Caco-2 (cell line): ENCODE measurements around the gene DBF4B. TPM values are rescaled to one million over a fixed set of nuclear protein-coding genes. Genes with fewer than 3 reads are reported as not detected.
A peak's percentile ranks its signal among the peaks of the same experiment; 100 is the strongest.
"Not testable (repeated sequence)": the region's sequence is repeated elsewhere in the genome, so short reads cannot be mapped to it uniquely, and the experiment has no call there.

ENCODE experiments used
- BruUV-seq: library from RNA; stranded (reverse); fragments of 400-500 nt; replicated peaks from 2 replicates; lab custom pipeline; 2021; lab: Mats Ljungman, UMichigan
- CTCF ChIA-PET: fragments of 300-600 bp; sonication (Branson Sonifier 250); formaldehyde crosslinking; loops from one replicate; lab custom pipeline; 2022; ENCODE audit warnings: antibody characterized with exemption; lab: Charles Lee
- POLR2A ChIA-PET: fragments of 300-600 bp; sonication (Branson Sonifier 250); formaldehyde crosslinking; loops from one replicate; lab custom pipeline; 2022; ENCODE audit warnings: antibody characterized with exemption; lab: Charles Lee
- DNase-seq, 2 experiments: peaks; one replicate each; pipeline versions ENCODE4 v3.0.0 to v3.0.0-alpha.2; 2020 to 2022
- H3K27me3 ChIP-seq: replicated peaks from 2 replicates; pipeline ENCODE4 v1.6.0; 2011; ENCODE audit warnings: low read length; ENCODE audit not compliant: control insufficient read depth, insufficient read depth
- H3K36me3 ChIP-seq: 2 replicates; pipeline ENCODE4 v1.5.1; 2011; ENCODE audit warnings: low read length; ENCODE audit not compliant: control insufficient read depth, insufficient read depth
- H3K4me1 ChIP-seq: fragments of 250-450 bp; sonication (Bioruptor Pico); 2 replicates; pipeline ENCODE4 v1.5.1; 2020; ENCODE audit warnings: mild to moderate bottlenecking
- H3K4me3 ChIP-seq: 2 replicates; pipeline ENCODE4 v1.5.1; 2011; ENCODE audit warnings: low read depth, mild to moderate bottlenecking, control low read depth, low read length
- H3K9me3 ChIP-seq: fragments of 250-450 bp; sonication (Bioruptor Pico); 2 replicates; pipeline ENCODE4 v1.5.1; 2020; ENCODE audit warnings: mild to moderate bottlenecking, moderate library complexity
- H3K27ac Mint-ChIP-seq: one replicate; pipeline ENCODE4 v1.8.0; 2022; ENCODE audit warnings: mixed read lengths; ENCODE audit not compliant: unreplicated experiment
- H3K27me3 Mint-ChIP-seq: one replicate; pipeline ENCODE4 v1.8.0; 2022; ENCODE audit warnings: mixed read lengths; ENCODE audit not compliant: insufficient read depth, unreplicated experiment
- H3K36me3 Mint-ChIP-seq: one replicate; pipeline ENCODE4 v1.8.0; 2022; ENCODE audit warnings: mild to moderate bottlenecking, mixed read lengths; ENCODE audit not compliant: insufficient read depth, unreplicated experiment
- H3K4me1 Mint-ChIP-seq: one replicate; pipeline ENCODE4 v1.8.0; 2022; ENCODE audit warnings: low read depth, mixed read lengths; ENCODE audit not compliant: unreplicated experiment
- H3K4me3 Mint-ChIP-seq: one replicate; pipeline ENCODE4 v1.8.0; 2022; ENCODE audit warnings: mild to moderate bottlenecking, moderate library complexity, mixed read lengths; ENCODE audit not compliant: unreplicated experiment
- H3K9me3 Mint-ChIP-seq: one replicate; pipeline ENCODE4 v1.8.0; 2022; ENCODE audit warnings: mixed read lengths; ENCODE audit not compliant: unreplicated experiment
- intact Hi-C: fragments of 100-400 bp; cut with micrococcal nuclease; formaldehyde crosslinking; loops from one replicate; pipeline ENCODE4 v1.10.0; 2022; ENCODE audit not compliant: unreplicated experiment
- total RNA-seq: library from RNA; stranded (reverse); gene quantifications from 2 replicates; pipeline ENCODE4 v1.2.3, GENCODE V29; 2022
- TF ChIP-seq, protein P1 (sequence below), 2 experiments: fragments of 200-600 bp in 1 of 2; IDR thresholded peaks; 1 replicate in 1 of 2; 2 replicates in 1 of 2; pipeline versions ENCODE4 v1.5.1 to v1.8.0; 2011 to 2022; ENCODE audit warnings: antibody characterized with exemption in 1 of 2, control low read depth in 1 of 2, inconsistent platforms in 1 of 2, low read depth in 1 of 2, low read length in 1 of 2, mild to moderate bottlenecking in 1 of 2, moderate library complexity in 1 of 2; ENCODE audit not compliant: insufficient read depth in 1 of 2, severe bottlenecking in 1 of 2, unreplicated experiment in 1 of 2

The DBF4B gene
- total RNA-seq, 1 experiment from 2014 or later, result 34.2 TPM

DNA sequence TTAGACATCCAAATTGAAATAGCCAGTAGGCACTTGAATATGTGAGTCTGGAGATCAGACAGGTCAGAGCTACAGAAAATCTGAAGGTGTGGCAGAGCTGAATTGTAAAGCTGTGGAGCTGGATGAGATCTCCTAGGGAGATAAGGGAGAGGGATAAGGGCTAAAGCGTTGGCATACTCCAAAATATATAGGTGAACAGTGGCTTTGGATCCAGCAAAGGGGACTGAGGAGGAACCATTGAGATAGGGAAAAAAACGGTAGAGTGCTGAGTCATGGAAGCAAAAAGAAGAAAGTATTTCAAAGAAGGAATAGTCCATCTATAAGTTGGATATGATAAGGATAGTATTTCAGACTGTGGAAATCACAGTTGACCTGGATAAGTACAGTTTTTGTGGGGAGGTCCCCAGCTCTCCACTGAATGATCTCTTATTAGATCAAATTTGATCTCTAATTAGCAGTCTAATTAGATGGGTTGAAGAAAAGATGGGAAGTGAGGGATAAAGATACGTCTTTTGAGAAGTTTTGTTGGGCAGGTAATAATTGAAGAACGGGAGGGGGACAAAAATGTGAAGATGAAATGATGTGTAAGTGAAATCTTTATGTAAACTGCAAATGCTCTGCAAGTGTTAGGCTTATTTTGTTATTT, 587 bp upstream of the DBF4B start:
- H3K36me3 Mint-ChIP-seq, result peaks cover 5% of the 10 kb centered on the region
- no peaks in the 10 kb centered on the region for H3K4me1 Mint-ChIP-seq
- TF ChIP-seq, protein P1, sequence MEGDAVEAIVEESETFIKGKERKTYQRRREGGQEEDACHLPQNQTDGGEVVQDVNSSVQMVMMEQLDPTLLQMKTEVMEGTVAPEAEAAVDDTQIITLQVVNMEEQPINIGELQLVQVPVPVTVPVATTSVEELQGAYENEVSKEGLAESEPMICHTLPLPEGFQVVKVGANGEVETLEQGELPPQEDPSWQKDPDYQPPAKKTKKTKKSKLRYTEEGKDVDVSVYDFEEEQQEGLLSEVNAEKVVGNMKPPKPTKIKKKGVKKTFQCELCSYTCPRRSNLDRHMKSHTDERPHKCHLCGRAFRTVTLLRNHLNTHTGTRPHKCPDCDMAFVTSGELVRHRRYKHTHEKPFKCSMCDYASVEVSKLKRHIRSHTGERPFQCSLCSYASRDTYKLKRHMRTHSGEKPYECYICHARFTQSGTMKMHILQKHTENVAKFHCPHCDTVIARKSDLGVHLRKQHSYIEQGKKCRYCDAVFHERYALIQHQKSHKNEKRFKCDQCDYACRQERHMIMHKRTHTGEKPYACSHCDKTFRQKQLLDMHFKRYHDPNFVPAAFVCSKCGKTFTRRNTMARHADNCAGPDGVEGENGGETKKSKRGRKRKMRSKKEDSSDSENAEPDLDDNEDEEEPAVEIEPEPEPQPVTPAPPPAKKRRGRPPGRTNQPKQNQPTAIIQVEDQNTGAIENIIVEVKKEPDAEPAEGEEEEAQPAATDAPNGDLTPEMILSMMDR (IDR thresholded peaks at IDR 0.05; ENCODE audit: insufficient read depth in 1 of 2, low read depth in 1 of 2, low read length in 1 of 2, severe bottlenecking in 1 of 2, unreplicated experiment in 1 of 2), result no peak
- Histone ChIP-seq H3K9me3 (no peaks in the 10 kb centered on the region), H3K36me3 (no peaks in the 10 kb centered on the region), H3K4me1 (peaks cover 14% of the 10 kb centered on the region; the same call in 1 of the 2 replicates), H3K27me3 (no peaks in the 10 kb centered on the region), H3K4me3 (peak overlapping the region; percentile 85)
- H3K4me3 Mint-ChIP-seq, result no peak overlapping the region
- no peak for DNase-seq
- H3K27me3 Mint-ChIP-seq, result no peaks in the 10 kb centered on the region
- POLR2A ChIA-PET, result interaction anchor here (0.6 to 1.1 kb wide), 2 partner anchors 260 to 509 kb away, joined by 5 to 6 read pairs; partner anchors contain the start of gene C1QL1
- CTCF ChIA-PET, result interaction anchor here (0.5 to 1.6 kb wide), 5 partner anchors 17 to 490 kb away, joined by 3 to 7 read pairs (median 3); partner anchors contain the start of genes CCDC43 and HEXIM1
- BruUV-seq, result TSS peak; percentile 90
- H3K27ac Mint-ChIP-seq, result no peak overlapping the region
- intact Hi-C loops, result loop anchor here (1.0 kb wide), 1 partner anchor 17 kb away; no protein-coding TSS in a partner anchor
- no peaks in the 10 kb centered on the region for H3K9me3 Mint-ChIP-seq

GRCh38 chr17:44719444-44719843, 11.0 kb downstream of the DBF4B start:
- BruUV-seq, result no TSS peak
- intact Hi-C loops, result no loop called here
- no peak for DNase-seq
- ChIA-PET CTCF (interaction anchor here (0.5 kb wide), 1 partner anchor 21 kb away, joined by 4 read pairs; no protein-coding TSS in a partner anchor), POLR2A (no interaction called here)
- Histone ChIP-seq H3K4me1 (no peaks in the 10 kb centered on the region), H3K36me3 (no peaks in the 10 kb centered on the region), H3K4me3 (no peak overlapping the region), H3K27me3 (no peaks in the 10 kb centered on the region), H3K9me3 (no peaks in the 10 kb centered on the region)
- no peak overlapping the region for H3K4me3 Mint-ChIP-seq
- H3K4me1 Mint-ChIP-seq, result no peaks in the 10 kb centered on the region
- H3K27ac Mint-ChIP-seq, result no peak overlapping the region
- no peaks in the 10 kb centered on the region for H3K9me3 Mint-ChIP-seq
- H3K27me3 Mint-ChIP-seq, result no peaks in the 10 kb centered on the region
- peaks cover 48% of the 10 kb centered on the region for H3K36me3 Mint-ChIP-seq
- TF ChIP-seq, protein P1 (IDR thresholded peaks at IDR 0.05; ENCODE audit: insufficient read depth in 1 of 2, low read depth in 1 of 2, low read length in 1 of 2, severe bottlenecking in 1 of 2, unreplicated experiment in 1 of 2), result no peak

- H3K4me1 ChIP-seq, result no peaks in the 10 kb centered on the region
- Mint-ChIP-seq H3K4me3 (no peak overlapping the region), H3K27ac (no peak overlapping the region), H3K4me1 (no peaks in the 10 kb centered on the region), H3K27me3 (no peaks in the 10 kb centered on the region), H3K9me3 (no peaks in the 10 kb centered on the region), H3K36me3 (peaks cover 59% of the 10 kb centered on the region)
- POLR2A ChIA-PET, result no interaction called here
- no TSS peak for BruUV-seq
- no peak overlapping the region for H3K4me3 ChIP-seq
- TF ChIP-seq, protein P1 (IDR thresholded peaks at IDR 0.05; ENCODE audit: insufficient read depth in 1 of 2, low read depth in 1 of 2, low read length in 1 of 2, severe bottlenecking in 1 of 2, unreplicated experiment in 1 of 2), result no peak
- intact Hi-C loops, result no loop called here
- no peak for DNase-seq
- H3K36me3 ChIP-seq, result no peaks in the 10 kb centered on the region
- H3K27me3 ChIP-seq, result no peaks in the 10 kb centered on the region
- CTCF ChIA-PET, result no interaction called here
- no peaks in the 10 kb centered on the region for H3K9me3 ChIP-seq
These were observed 13.8 kb downstream of the DBF4B start for GRCh38 chr17:44722254-44722653.

DNA sequence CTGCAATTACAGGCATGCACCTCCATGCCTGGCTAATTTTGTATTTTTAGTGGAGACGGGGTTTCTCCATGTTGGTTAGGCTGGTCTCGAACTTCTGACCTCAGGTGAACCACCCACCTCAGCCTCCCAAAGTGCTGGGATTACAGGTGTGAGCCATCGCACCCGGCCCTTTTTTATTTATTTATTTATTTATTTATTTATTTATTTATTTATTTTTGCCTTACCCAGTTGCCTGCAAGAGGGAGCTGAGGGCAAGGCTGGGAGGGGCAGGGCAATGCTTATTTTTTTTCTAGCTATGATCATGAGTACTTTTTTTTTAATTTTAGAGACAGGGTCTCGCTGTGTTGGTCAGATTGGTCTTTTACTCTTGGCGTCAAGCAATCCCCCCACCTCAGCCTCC, 17.7 kb downstream of the DBF4B start:
- H3K4me1 ChIP-seq, H3K4me3 Mint-ChIP-seq, H3K27ac Mint-ChIP-seq, BruUV-seq, H3K27me3 Mint-ChIP-seq, H3K9me3 Mint-ChIP-seq, H3K27me3 ChIP-seq, intact Hi-C loops, DNase-seq, H3K4me3 ChIP-seq, H3K4me1 Mint-ChIP-seq, H3K36me3 ChIP-seq, CTCF ChIA-PET, H3K9me3 ChIP-seq: not testable (repeated sequence)
- peaks cover 49% of the 10 kb centered on the region for H3K36me3 Mint-ChIP-seq
- POLR2A ChIA-PET, result interaction anchor here (0.7 kb wide), 1 partner anchor 182 kb away, joined by 10 read pairs; no protein-coding TSS in a partner anchor
